Stimulated activated CD4-positive, alpha-beta T cell treated with anti-CD3 and anti-CD28 coated beads, Interleukin-15, amount 100 ng/mL, for 48 hours (primary cell): ENCODE data around the gene LRP5.
A peak's percentile ranks its signal among the peaks of the same experiment; 100 is the strongest.
"Not testable (repeated sequence)": the region's sequence is repeated elsewhere in the genome, so short reads cannot be mapped to it uniquely, and the experiment has no call there.

Source experiments
- DNase-seq, 2 donors: peaks; one replicate each; pipeline ENCODE4 v3.0.0-alpha.2; 2020; ENCODE audit warnings: low read depth in 2 of 2

LRP5 gene

DNA sequence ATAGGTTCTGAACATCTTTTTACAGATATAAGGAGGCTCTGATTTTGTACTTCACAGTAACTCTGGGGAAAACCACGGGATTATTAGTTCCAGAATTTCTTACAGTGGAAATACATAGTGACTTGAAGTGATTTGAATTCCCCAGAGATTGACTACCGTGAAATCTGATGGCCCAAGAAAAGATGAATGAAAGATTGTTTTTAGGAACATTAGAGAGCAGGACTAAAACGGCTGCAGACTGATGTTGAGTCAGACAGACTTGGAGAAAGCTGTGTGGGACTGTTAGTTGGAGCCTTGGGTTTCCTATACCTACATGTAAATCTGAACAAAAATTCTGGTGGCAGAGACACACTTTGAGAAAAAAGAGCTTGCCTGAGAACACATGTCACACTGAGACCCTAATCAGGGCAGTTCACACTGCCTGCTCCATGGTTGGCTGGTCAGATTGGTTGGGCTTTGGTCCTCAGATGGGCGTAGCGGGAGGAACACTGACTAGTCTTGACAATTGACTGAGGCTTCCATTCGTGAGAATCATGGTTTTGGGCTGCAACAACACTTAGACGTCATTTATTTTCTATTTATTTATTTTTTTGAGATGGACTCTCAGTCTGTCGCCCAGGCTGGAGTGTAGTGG is 154.9 kb downstream of the LRP5 start:
- DNase-seq = no peak

DNA sequence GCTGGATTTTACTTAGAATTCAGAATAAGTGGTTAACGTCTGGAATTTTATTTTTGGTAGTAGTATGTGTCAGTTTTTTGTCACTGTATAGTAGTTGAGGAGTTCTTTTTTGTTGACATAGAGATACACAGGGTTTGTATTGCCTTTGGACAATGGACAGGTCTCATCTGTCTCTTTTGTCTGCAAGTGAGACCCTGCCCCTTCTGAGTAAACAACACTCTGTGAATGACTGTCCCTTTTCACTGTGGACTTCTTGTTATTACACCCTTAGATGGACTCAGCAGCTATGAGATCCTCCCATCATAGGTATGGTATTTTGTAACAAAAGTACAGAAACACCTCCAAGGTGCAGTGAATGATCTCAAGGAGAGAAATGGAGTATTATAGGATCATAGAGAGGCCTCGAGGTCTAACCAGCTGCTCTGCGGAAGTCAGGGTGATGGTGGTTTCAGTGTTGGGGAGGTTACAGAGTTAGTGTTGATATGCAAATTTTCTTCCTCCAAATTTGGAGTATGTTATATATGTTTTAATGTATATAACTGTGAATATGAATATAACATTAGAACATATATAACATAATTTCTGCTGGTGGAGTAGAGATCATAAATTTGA is 155.9 kb downstream of the LRP5 start:
- DNase-seq = no peak

DNA sequence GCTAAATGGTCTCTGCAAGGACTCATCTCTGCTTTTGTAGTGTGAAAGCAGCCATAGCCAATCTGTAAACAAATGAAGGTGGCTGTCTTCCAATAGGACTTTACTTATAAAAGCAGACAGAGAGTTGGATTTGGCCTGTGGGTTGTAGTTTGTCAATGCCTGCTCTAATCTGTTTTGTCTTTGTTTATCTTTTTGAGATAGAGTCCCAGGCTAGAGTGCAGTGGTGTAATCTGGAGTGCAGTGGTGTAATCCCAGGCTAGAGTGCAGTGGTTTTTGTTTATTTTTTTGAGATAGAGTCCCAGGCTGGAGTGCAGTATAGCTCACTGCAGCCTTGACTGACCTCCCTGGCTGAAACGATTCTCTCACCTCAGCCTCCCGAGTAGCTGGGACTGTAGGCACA is 156.7 kb downstream of the LRP5 start:
- DNase-seq = no peak

DNA sequence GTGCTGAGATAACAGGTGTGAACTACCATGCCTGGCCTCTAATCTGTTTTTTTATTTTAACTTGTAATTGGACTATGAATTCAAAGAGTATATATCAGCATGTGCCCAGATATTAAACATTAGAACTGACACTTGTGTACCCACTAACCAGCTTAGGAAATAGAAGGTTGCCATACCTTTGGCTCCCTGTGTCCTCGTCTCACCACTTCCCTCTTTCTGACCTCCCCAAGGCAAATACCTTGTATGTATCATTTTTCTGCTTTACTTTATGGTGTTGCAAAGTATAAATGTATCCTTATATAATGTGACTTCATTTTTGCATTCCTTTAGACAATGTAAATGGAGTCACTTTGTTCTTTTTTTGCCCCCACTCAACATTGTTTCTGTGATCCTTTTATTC is 157.3 kb downstream of the LRP5 start:
- no peak for DNase-seq

DNA sequence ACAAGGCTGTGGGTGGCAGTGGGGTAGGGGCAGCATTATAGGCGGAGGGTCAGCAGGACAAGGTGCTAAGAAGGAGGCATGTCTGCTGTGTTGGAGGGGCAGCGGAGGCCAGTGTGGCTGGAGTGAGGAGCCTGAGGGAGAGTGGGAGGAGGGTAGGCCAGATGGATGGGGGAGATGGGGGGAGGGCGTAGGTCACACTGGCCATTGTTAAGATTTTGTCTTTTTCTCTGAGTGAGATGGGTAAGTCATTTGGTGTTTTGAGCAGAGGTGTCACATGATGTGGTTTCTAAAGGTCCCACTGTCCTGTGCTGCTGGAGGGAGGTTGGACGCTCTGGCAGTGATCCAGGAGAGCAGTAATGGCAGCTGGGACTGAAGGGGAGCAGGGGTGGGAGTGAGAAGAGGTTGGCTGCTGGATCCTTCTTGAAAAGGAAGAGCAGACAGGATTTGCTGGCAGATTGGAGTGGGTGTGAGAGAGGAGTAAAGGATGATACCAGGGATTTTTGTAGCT is 158.0 kb downstream of the LRP5 start:
- DNase-seq = no peak

DNA sequence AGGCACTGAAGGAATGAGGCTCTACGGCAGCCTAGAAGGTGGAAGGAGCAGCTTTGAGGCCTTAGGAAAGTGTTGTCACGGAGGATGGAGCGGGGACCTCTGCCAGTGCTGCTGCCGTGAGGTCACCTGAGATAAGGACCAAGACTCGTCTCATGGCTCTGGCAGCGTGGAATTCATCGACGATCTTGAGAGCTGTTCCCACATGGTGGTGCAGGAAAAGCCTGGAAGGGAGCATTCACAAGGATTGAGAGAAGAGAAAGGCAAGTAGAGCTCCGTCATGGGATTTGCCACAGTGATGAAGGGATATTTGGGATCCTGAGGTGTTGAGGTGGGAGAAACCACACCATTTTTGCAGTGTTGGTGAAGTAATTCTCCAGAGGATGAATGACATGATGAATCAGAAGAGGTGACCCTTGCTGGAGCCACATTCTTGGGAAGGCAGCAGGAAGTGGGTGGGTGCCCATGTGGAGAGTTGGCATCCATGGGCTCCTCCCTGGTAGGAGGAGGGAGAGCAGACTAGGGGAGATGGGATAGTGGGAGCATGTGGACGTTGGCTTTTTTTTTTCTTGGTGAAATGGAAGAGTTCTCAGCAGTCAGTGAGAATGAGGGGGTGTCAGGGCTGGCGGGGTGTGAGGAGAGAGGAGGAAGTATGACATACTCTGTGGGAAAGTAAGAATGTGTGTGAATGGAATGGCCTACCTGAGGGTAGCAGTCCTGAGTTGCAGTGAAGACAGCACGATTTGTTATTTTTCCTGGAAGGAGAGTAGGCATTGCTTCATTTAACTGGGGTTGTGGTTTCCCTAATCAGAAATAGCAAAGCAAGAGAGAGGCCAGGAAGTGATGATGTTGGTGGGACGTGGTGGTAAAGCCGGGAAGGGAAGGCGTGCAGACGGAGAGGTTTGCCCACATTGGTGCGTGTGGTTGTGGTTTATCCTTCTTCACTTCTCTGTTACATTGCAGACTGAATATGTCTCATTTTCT is 159.3 kb downstream of the LRP5 start:
- peak; percentile 38 to 51 for DNase-seq

DNA sequence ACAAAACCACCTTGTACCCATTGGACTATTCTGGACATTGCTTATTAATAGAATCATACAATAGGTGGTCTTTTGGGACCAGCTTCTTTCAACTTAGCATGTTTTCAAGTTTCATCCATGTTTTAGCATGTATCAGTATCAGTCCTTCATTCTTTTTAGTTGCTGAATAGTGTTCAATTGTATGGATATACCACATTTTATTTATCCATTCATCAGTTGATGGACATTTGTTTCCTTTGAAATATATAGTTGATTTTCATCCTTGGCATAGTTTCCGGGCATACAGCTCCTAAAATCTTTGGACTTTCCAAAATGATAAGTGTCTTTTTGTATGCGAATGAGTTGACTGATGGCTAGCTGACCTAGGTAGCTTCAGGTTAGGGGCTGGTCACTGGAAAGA is 160.4 kb downstream of the LRP5 start:
- no peak for DNase-seq

DNA sequence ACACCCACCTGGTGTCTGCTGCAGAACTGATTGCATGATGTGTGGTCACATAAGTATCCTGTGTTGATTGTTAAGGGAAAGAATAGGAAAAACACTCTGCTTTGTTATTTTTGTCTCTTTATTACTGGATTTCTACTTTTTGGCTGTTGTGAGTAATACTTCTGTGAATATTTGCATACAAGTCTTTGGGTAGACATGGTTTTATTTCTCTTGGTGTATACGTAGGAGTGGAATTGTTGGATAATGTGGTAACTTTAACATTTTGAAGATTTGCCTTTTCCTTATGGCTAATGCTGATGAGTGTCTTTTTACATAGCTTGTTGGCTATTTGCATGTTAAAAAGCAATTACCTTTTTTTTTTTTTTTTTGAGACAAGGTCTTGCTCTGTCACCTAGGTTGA is 161.3 kb downstream of the LRP5 start:
- DNase-seq = no peak

DNA sequence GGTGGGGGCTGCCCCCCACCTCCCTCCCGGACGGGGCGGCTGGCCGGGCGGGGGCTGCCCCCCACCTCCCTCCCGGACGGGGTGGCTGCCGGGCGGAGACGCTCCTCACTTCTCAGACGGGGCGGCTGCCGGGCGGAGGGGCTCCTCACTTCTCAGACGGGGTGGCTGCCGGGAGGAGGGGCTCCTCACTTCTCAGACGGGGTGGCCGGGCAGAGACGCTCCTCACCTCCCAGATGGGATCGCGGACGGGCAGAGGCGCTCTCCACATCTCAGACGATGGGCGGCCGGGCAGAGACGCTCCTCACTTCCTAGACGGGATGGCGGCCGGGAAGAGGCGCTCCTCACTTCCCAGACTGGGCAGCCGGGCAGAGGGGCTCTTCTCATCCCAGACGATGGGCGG is 163.2 kb downstream of the LRP5 start:
- not testable (repeated sequence) for DNase-seq

DNA sequence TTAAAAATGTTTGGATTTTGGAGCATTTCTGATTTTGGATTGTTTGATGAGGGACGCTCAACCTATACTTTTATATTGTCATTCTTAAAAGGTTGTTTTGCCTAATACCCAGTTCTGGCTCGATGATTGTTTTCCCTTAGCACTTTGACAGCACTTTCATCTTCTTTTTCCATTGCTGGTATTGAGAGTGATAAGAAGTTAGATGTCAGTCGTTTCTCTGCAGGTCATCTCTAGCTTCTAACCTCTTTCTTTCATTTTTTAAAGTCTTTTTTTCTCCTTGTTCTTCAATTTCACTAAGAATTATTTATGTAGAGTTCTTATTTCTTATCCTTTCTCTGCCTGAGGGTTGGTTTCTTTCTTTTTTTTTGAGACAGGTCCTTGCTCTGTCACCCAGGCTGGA is 167.0 kb downstream of the LRP5 start:
- DNase-seq = no peak

DNA sequence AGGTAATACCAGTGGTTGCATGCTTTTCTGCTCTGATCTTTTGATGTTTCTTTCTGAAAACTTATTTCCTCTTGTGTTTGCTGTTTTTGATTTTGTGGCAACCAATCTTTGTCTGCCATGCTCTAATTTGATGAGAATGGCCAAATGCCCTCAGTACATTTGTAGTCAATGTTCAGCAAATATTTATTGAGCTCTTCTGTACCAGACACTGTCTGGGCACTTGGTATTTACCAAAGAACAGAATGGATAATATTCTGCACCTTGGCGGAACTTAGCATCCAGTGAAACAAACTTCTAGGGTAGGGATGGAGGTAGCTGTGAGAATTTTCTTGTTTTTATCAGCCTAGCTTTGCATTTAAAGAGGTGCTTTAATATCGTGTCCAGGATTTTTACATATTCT is 167.8 kb downstream of the LRP5 start:
- DNase-seq = no peak

DNA sequence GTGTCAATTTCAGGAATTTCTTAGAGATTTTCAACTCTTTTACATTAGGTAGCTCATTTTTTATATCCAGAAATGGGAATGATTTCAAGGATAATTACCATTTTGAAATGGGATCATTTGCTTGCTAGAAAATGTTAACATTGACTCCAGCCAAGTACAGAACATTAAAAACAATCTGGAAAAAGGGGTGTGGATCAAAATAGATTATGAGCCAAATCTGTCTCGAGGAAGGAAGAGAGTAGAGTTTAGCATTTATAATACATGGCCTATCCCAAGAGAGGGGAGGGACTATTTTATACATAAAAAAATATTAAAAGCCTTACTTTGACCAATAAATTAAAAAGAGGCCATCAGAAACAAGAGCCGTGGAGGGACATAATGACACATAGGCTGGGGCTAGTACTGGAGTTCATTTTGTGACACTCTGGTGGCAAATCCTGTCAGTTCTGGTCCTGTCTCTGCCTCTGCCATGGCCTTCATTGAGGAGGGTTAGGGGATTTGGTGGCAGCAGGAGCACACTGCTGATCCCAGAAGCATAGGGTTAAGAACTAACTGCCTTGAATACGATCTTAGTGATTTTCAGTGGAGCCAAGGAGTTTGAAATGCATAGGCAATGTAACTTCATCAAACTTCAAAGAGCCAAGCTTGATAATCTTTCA is 168.6 kb downstream of the LRP5 start:
- no peak for DNase-seq

DNA sequence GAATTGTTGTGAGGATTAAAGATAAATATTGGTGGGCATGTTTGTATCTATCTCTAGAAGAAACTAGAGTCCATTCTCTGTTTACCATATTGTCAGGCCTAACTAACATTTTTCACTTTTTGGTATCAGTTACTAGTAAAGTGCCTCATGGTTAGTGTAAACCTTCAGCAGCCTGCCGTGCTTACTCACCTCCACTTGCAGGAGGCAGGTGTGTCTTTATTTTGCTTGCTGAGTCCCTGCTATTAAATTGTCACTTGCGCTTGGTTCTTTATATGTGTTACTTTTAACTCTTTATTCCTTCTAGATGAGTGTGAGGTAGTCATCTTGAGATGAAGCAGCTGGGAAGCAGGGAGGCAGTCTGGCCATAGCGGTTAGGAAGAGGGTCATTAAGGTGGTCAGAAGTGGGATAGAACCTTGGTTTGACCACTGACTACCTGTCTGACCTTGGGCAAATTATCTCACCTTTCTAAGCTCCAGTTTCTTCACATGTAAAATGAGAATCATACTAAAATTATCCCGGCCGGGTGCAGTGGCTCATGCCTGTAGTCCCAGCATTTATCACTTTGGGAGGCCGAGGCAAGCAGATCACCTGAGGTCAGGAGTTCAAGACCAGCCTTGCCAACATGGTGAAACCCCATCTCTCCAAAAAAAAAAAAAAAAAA is 169.3 kb downstream of the LRP5 start:
- DNase-seq = no peak

DNA sequence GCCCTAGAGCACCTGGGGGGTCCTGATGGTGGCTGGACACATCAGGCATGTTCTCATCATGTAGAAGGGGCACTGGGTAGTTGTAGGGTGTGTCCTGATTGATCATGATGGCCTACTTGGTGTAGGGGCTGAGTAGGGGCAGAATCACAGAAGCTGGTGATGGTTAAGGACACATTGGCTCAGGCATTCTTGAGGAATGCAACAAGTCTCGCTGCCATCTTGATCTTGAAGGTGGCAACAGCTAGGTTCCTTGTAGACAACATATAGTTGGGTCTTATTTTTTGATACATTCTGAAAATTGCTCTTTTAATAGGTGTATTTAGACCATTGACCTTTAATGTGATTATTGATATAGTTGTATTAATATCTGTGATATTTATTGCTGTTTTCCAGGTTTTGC is 176.2 kb downstream of the LRP5 start:
- no peak for DNase-seq

DNA sequence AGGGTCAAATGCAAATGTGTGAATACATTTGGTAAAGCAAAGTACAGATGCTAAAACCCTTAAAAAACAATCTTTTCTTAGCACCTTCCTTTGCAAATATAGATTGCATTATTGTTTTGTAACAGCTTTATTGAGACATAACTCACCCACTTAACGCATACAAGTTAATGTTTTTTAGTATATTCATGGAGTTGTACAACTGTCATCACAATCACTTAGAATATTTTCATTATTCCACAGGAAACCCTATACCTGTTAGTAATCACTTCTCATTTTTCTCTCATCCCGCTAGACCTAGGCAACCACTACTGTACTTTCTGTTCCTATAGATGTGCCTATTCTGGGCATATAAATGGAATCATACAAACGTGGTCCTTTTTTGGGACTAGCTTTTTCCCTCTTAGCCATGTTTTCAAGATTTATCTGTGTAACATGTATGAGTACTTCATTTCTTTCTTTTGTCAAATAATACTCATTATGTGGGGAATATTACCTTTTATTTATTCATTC is 182.9 kb downstream of the LRP5 start:
- DNase-seq = no peak

DNA sequence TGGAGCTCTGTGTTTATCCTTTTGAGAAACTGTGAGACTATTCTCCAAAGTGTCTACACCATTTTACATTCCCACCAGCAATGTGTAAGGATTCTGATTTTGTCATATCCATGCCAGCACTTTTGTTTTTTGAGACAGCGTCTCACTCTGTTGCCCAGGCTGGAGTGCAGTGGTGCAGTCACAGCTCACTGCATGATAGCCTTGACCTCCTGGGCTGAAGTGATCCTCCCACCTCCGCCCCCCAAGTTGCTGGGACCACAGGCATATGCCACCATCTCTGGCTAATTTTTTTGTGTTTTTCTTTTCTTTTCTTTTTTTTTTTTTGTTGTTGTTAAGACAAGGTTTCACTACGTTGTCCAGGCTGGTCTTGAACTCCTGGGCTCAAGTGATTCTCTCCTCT is 183.5 kb downstream of the LRP5 start:
- no peak for DNase-seq

DNA sequence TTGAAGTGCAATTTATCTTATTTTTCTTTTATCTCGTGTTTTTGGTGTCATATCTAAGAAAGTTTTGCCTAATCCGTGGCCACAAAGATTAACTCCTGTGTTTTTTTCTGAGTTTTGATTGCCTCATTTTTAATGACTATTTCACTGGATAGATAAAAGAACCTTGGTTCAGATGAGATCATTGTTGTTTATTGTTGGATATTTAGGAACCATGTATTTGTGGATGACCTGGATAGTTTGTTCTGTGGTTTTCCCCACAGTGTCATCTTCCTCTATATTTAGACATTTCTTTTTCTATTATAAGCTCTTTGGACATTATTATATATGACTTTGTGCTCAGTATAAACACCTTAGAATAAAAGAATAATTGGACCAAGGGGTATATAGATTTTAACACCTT is 185.4 kb downstream of the LRP5 start:
- no peak for DNase-seq

DNA sequence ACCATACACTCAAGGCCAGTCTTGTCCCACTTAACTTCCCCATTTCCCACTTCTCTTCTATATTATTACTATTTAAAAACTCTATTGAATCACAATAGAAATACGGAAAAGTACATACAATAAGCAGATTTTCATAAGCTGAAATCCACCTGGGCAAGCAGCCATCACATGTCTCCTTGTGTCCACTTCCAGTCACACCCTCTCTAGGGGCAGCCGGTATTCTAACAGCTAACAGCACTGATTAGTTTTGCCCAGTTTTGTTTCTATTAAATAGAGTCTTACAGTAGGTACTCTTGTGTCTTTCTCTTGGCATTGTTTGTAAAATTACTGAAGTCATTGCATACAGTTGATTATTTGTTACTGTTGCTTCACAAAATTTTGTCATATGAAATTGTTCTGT is 185.9 kb downstream of the LRP5 start:
- no peak for DNase-seq
